Suppressor macrophage treated with lipopolysaccharide for 1 hour (primary cell): ENCODE data around the gene TRIM59.
"Not testable (repeated sequence)": the region's sequence is repeated elsewhere in the genome, so short reads cannot be mapped to it uniquely, and the experiment has no call there.

Source experiments
- DNase-seq, 3 donors: peaks; one replicate each; pipeline ENCODE4 v3.0.0-alpha.2; 2020 to 2022

The TRIM59 gene

GRCh38 chr3:160454995-160455394 lies 5.4 kb upstream of the TRIM59 start:
- no peak for DNase-seq

GRCh38 chr3:160452251-160452650 lies 2.7 kb upstream of the TRIM59 start:
- not testable (repeated sequence) for DNase-seq

- DNase-seq: no peak
Measured at GRCh38 chr3:160451602-160452001, 2.0 kb upstream of the TRIM59 start.

GRCh38 chr3:160450846-160451245 lies 1.3 kb upstream of the TRIM59 start:
- no peak for DNase-seq

GRCh38 chr3:160448845-160449635 lies 546 bp downstream of the TRIM59 start:
- DNase-seq: peak in 2 of 3 donors; percentile 39 to 69

- DNase-seq: peak in 2 of 3 donors; percentile 23 to 49
Measured at GRCh38 chr3:160447544-160447943, 2.0 kb downstream of the TRIM59 start.

- DNase-seq: no peak
Measured at GRCh38 chr3:160446522-160447056, 3.0 kb downstream of the TRIM59 start.

- no peak for DNase-seq
Measured at GRCh38 chr3:160445854-160446253, 3.7 kb downstream of the TRIM59 start.

GRCh38 chr3:160444411-160444810 lies 5.2 kb downstream of the TRIM59 start:
- DNase-seq: no peak

GRCh38 chr3:160440687-160441086 lies 8.9 kb downstream of the TRIM59 start:
- DNase-seq: no peak

- DNase-seq: no peak
Measured at GRCh38 chr3:160437083-160437455, 12.5 kb downstream of the TRIM59 start.

GRCh38 chr3:160435747-160436146 lies 13.8 kb downstream of the TRIM59 start:
- no peak for DNase-seq

- no peak for DNase-seq
Measured at GRCh38 chr3:160435095-160435494, 14.5 kb downstream of the TRIM59 start.

GRCh38 chr3:160434071-160434470 lies 15.5 kb downstream of the TRIM59 start:
- DNase-seq: no peak

GRCh38 chr3:160427832-160428424 lies 21.7 kb downstream of the TRIM59 start:
- DNase-seq: no peak

- DNase-seq: no peak
Measured at GRCh38 chr3:160417311-160417710, 32.3 kb downstream of the TRIM59 start.

- DNase-seq: peak; percentile 80 to 82 (median 82)
Measured at GRCh38 chr3:160413613-160414248, 35.9 kb downstream of the TRIM59 start.

GRCh38 chr3:160412477-160412876 lies 37.1 kb downstream of the TRIM59 start:
- DNase-seq: no peak

GRCh38 chr3:160409812-160410610 lies 39.6 kb downstream of the TRIM59 start:
- no peak for DNase-seq

- peak; percentile 18 to 57 (median 51) for DNase-seq
Measured at GRCh38 chr3:160403796-160404470, 45.7 kb downstream of the TRIM59 start.

GRCh38 chr3:160403028-160403545 lies 46.5 kb downstream of the TRIM59 start:
- DNase-seq: no peak
